Mucosa of rectum (tissue), 2 donors: ENCODE data around the gene CAD.

Source experiments
- H3K27ac ChIP-seq, 2 donors: one replicate each; pipeline ENCODE4 v1.7.0; 2013; ENCODE audit warnings: inconsistent platforms in 2 of 2, low read depth in 2 of 2, low read length in 2 of 2
- H3K27me3 ChIP-seq, 2 donors: one replicate each; pipeline ENCODE4 v1.7.0; 2013; ENCODE audit warnings: low read length in 2 of 2; ENCODE audit not compliant: control insufficient read depth in 2 of 2, insufficient read depth in 2 of 2
- H3K36me3 ChIP-seq, 2 donors: one replicate each; pipeline ENCODE4 v1.7.0; 2013; ENCODE audit warnings: low read length in 2 of 2; ENCODE audit not compliant: control insufficient read depth in 2 of 2, insufficient read depth in 2 of 2
- H3K4me1 ChIP-seq, 2 donors: one replicate each; pipeline ENCODE4 v1.7.0; 2013; ENCODE audit warnings: low read length in 2 of 2, mild to moderate bottlenecking in 1 of 2; ENCODE audit not compliant: control insufficient read depth in 2 of 2, insufficient read depth in 2 of 2
- H3K4me3 ChIP-seq, 2 donors: one replicate each; pipeline ENCODE4 v1.7.0; 2013; ENCODE audit warnings: low read length in 2 of 2
- H3K9ac ChIP-seq, 2 donors: one replicate each; pipeline ENCODE4 v1.7.0; 2013; ENCODE audit warnings: low read length in 2 of 2, low read depth in 1 of 2, mild to moderate bottlenecking in 1 of 2
- H3K9me3 ChIP-seq, 2 donors: one replicate each; pipeline ENCODE4 v1.7.0; 2013; ENCODE audit warnings: low read length in 2 of 2; ENCODE audit not compliant: control insufficient read depth in 2 of 2
- donor health status: healthy.
- donor health status: Normal muscosa, but diverticular disease.

The CAD gene

GRCh38 chr2:27240406-27240805, 23.2 kb downstream of the CAD start:
- no peaks in the 10 kb centered on the region for H3K9me3 ChIP-seq
- H3K9ac ChIP-seq, result no peak overlapping the region
- H3K27me3 ChIP-seq, result no peaks in the 10 kb centered on the region
- no peaks in the 10 kb centered on the region for H3K4me1 ChIP-seq
- H3K36me3 ChIP-seq, result peaks cover 75 to 79% of the 10 kb centered on the region in 2 donors
- H3K4me3 ChIP-seq, result no peak overlapping the region
- no peak overlapping the region for H3K27ac ChIP-seq

- Histone ChIP-seq H3K27ac (no peak overlapping the region), H3K27me3 (no peaks in the 10 kb centered on the region), H3K9me3 (no peaks in the 10 kb centered on the region), H3K4me1 (no peaks in the 10 kb centered on the region), H3K4me3 (no peak overlapping the region), H3K9ac (no peak overlapping the region), H3K36me3 (peaks cover 66 to 67% of the 10 kb centered on the region in 2 donors)
Observed at GRCh38 chr2:27241761-27242613, 24.8 kb downstream of the CAD start.

DNA sequence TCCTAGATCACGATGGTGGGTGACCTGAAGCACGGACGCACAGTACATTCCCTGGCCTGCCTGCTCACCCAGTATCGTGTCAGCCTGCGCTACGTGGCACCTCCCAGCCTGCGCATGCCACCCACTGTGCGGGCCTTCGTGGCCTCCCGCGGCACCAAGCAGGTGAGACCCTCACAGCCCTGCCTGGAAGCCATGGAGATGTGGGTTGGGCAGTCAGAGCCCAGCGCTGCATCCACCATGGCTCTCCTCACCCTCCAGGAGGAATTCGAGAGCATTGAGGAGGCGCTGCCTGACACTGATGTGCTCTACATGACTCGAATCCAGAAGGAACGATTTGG, 25.4 kb downstream of the CAD start:
- H3K36me3 ChIP-seq, result peaks cover 61 to 62% of the 10 kb centered on the region in 2 donors
- H3K4me3 ChIP-seq, result no peak overlapping the region
- H3K9ac ChIP-seq, result no peak overlapping the region
- H3K27me3 ChIP-seq, result no peaks in the 10 kb centered on the region
- no peaks in the 10 kb centered on the region for H3K4me1 ChIP-seq
- H3K27ac ChIP-seq, result no peak overlapping the region
- H3K9me3 ChIP-seq, result no peaks in the 10 kb centered on the region

DNA sequence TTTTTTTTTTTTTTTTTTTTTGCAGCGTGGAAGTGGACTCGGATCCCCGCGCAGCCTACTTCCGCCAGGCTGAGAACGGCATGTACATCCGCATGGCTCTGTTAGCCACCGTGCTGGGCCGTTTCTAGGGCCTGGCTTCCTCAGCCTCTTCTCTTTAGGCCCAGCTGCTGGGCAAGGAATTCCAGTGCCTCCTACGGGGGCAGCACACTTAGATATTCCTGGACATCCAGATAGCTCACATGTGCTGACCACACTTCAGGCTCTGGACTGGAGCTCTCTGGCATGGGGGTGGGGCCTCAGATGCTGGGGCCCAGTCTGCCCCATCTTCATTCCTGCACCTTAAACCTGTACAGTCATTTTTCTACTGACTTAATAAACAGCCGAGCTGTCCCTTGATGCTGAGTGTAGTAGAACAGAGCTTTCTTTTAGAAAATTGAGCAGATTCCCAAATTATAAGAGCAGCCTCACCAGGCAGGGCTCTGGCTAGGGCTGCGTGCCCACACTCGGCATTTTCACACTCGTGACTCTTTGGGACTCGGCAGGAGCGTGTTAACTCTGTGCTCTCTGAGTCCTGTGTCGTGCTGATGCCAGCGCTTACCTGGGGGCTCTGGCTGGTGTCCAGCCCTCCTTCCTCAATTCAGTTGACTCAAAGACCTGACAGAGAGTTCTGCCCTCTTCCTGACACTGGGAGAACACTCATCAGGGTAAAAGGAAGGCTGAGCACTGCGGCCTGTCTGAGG, 26.4 kb downstream of the CAD start:
- H3K27ac ChIP-seq, result no peak overlapping the region
- no peak overlapping the region for H3K9ac ChIP-seq
- H3K4me3 ChIP-seq, result no peak overlapping the region
- no peaks in the 10 kb centered on the region for H3K27me3 ChIP-seq
- no peaks in the 10 kb centered on the region for H3K9me3 ChIP-seq
- H3K36me3 ChIP-seq, result peaks cover 51 to 52% of the 10 kb centered on the region in 2 donors
- no peaks in the 10 kb centered on the region for H3K4me1 ChIP-seq

DNA sequence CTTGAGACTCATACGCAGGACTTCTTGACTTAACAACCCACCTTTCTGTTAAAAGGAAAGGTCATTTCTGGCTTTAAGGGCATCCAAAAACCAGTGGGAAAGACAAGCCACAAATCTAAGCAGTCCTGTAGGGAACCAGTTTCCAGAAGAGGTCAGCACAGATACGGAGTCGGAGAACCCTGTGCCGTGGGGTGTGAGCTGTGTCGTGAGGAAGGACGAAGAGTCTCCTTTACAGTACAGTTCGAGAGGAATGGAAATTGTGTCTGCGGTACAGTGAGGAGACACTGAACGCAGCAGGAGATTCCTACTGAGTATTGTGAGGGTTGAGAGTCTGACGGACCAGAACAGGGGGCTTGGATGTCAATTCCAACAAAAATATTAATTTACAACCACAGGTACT, 27.9 kb downstream of the CAD start:
- no peaks in the 10 kb centered on the region for H3K9me3 ChIP-seq
- no peak overlapping the region for H3K4me3 ChIP-seq
- H3K4me1 ChIP-seq, result peaks cover 0 to under 1% of the 10 kb centered on the region in 2 donors
- peaks cover 39 to 40% of the 10 kb centered on the region in 2 donors for H3K36me3 ChIP-seq
- H3K27me3 ChIP-seq, result peaks cover 2 to 4% of the 10 kb centered on the region in 2 donors
- no peak overlapping the region for H3K9ac ChIP-seq
- no peak overlapping the region for H3K27ac ChIP-seq

DNA sequence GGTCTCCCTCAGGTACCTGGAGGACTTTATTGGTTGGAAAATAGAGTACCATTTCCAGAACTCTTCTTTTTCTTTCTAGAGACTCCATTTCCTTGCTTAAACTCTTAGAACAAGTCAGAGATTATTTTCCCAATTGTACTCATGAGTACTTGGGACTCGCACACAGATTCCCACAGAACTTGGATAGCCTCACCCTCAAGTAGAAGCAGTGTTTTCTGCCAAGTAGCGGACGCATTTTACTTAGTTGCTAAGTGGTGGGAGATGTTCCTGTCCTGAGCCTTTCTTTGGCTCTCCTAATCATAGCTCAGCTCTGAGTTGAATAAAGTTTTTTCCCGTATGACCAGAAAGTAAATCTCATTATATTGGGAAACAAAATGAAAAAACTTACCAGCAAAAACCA, 28.5 kb downstream of the CAD start:
- Histone ChIP-seq H3K36me3 (peaks cover 34 to 35% of the 10 kb centered on the region in 2 donors), H3K4me1 (peaks cover 0 to 5% of the 10 kb centered on the region in 2 donors), H3K27ac (no peak overlapping the region), H3K4me3 (no peak overlapping the region), H3K9me3 (no peaks in the 10 kb centered on the region), H3K9ac (no peak overlapping the region), H3K27me3 (peaks cover 4% of the 10 kb centered on the region in 2 donors)

GRCh38 chr2:27247893-27248292, 30.7 kb downstream of the CAD start:
- Histone ChIP-seq H3K9me3 (no peaks in the 10 kb centered on the region), H3K4me1 (peaks cover 0 to 5% of the 10 kb centered on the region in 2 donors), H3K27ac (no peak overlapping the region), H3K36me3 (peaks cover 11 to 14% of the 10 kb centered on the region in 2 donors), H3K4me3 (no peak overlapping the region), H3K9ac (no peak overlapping the region), H3K27me3 (peaks cover 9 to 12% of the 10 kb centered on the region in 2 donors)

DNA sequence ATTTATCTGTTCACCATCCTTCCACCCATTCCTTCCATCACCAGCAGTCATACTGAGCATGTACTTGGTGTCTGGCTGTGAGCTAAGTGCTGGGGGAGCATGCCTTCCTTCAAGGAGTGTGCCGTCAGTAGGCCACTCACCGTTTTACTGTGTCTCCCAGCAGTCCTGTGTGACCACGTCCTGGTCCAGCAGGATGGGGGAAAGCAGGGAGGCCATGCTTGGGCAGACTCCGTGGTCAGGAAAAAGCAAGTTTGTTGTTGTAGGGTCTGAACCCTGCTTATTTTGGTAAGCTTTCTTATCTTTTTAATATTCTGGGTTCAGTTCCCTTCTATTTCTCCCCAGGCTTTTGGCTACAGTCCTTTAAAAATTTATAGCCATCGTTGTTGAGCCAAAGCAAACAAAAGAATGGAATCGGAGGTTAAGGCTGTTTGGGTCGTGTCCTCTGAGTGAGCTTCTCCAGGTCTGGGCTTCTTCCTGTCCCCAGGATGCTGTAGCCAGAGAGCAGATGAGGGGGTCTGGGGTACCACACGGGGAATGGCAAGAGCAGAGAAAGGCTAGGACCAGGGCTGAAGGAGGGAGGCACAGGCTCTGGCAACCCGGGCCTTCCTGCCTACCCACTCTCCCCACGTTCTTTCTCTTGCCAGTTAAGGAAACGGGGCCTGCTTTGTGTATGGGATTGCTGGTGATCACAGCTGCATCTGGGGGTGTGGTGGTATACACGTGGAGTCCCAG, 32.2 kb downstream of the CAD start:
- H3K4me3 ChIP-seq, result no peak overlapping the region
- no peak overlapping the region for H3K9ac ChIP-seq
- H3K36me3 ChIP-seq, result peaks cover 0 to 1% of the 10 kb centered on the region in 2 donors
- no peak overlapping the region for H3K27ac ChIP-seq
- peaks cover 0 to 5% of the 10 kb centered on the region in 2 donors for H3K4me1 ChIP-seq
- peaks cover 14% of the 10 kb centered on the region in 2 donors for H3K27me3 ChIP-seq
- H3K9me3 ChIP-seq, result no peaks in the 10 kb centered on the region

DNA sequence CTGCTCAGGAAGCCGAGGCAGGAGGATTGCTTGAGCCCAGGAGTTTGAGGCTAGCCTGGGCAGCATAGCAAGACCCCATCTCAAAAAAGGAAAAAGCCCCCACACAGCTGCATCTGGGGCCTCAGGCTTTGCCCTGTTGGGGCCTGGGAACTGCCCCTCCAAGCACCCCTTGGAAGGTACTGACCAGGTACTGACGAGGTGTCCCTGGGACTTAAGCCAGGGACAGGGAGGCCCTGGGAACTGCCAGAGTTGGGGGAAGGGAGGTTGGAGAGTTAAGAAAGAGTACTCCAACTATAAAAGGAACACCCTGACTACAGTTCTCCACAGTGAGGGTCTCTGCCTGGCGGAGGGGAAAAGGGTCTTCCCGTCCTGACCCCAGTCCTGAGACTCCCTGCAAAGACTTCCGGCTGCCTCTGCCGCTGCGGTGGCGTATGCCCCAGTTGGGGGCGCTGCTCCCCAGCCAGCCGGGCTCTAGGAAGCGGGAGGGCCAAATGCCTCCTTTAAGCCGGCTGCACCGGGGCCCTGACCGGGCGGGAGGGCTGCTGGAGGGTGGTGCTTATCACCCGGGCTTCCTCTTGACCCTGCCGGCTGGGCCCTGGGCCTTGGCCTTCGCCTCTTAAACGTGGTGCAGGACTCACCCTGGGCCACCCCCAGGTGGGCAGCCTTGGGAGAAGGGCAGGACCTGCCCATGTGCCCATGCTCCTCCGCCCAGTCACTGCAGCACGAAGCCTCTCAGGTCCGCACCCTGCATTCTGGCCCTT, 32.9 kb downstream of the CAD start:
- no peak overlapping the region for H3K4me3 ChIP-seq
- no peaks in the 10 kb centered on the region for H3K9me3 ChIP-seq
- peaks cover 14 to 16% of the 10 kb centered on the region in 2 donors for H3K27me3 ChIP-seq
- no peak overlapping the region for H3K9ac ChIP-seq
- H3K36me3 ChIP-seq, result no peaks in the 10 kb centered on the region
- peaks cover 0 to 5% of the 10 kb centered on the region in 2 donors for H3K4me1 ChIP-seq
- H3K27ac ChIP-seq, result no peak overlapping the region
